Heart left ventricle (tissue), 13 donors: ENCODE measurements around the gene RHOA.

Experiments
- CTCF ChIP-seq, 12 donors: fragments of 200-600 bp; sonication (generic) in 4 of 12; IDR thresholded peaks; one replicate each; pipeline versions ENCODE4 v1.5.0 to v1.8.0; 2018 to 2022; ENCODE audit warnings: antibody characterized with exemption in 12 of 12, mild to moderate bottlenecking in 5 of 12
- POLR2A ChIP-seq, 2 donors: fragments of 450-650 bp; IDR thresholded peaks; one replicate each; pipeline ENCODE4 v1.6.1; 2017; ENCODE audit warnings: antibody characterized with exemption in 2 of 2, mild to moderate bottlenecking in 2 of 2, moderate library complexity in 2 of 2
- donor health status: ischemic (EF 13 %, LVEDD 7.1; RV severe dilation, severe dysfunction).
- donor health status: DM: no; HTN: yes; CAD: no.
- donor health status: DM: no; HTN: no; CAD: no.
- donor health status: ischemic (EF 25% LVEDD 6.9; RV normal size, moderate dysfunction).
- donor health status: ischemic (EF 25% LVEDD 5.7; RV mildly dilated, moderate dysfunction).
- donor health status: ischemic (EF 35%, LVEDD 5.7; RV mildly dilated, moderate dysfunction).
- donor health status: nonischemic (EF 11% LVEDD 7.7; RV severe dilation, severe dysfunction).
- donor health status: DM: yes; HTN: yes; CAD: no.
- donor health status: PGD.
- donor health status: ischemic (EF 29% LVEDD 5.4; RV normal size, mild dysfunction).
- donor health status: nonischemic (EF 23%, LVEDD 6.1; RV moderate dilation, normal function).

DNA sequence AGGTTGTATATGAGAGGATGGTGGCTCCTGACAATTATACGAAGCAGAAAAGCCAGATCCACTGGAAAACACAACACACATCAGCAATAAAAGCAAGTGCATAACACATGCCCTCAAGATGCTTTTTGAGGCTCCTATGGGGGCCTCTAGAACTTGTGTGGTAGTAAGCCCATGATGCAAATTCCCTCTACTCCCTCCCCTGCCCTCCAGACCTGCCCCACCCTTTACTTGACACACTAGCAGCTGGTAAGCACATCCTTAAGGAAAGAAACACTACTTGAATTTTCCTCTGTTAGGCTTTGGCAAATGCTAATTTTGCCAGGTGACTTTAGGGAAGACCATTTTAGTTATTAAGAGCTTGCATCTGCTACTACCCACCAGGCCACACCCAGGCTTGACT, 101.1 kb downstream of the RHOA start:
- no peak for TF ChIP-seq CTCF (IDR thresholded peaks at IDR 0.05)
- no peak for TF ChIP-seq POLR2A (IDR thresholded peaks at IDR 0.05)
